GM10266 (cell line): Measurements from ENCODE around the gene TLE1.
"Not testable (repeated sequence)": the region's sequence is repeated elsewhere in the genome, so short reads cannot be mapped to it uniquely, and the experiment has no call there.

Experiments
- DNase-seq: peaks from one replicate; pipeline ENCODE4 v3.0.0; 2012; ENCODE audit errors: extremely low spot score
- CTCF ChIP-seq: IDR thresholded peaks from 2 replicates; pipeline ENCODE4 v1.5.1; 2012; ENCODE audit warnings: mild to moderate bottlenecking, low read depth; ENCODE audit not compliant: control insufficient read depth, insufficient read depth; ENCODE audit errors: missing control alignments

Gene TLE1

GRCh38 chr9:81598123-81598497 is 91.2 kb downstream of the TLE1 start:
- no peak for TF ChIP-seq CTCF
- DNase-seq, result no peak

GRCh38 chr9:81597419-81598122 is 91.8 kb downstream of the TLE1 start:
- no peak for TF ChIP-seq CTCF
- DNase-seq, result no peak

- no peak for DNase-seq
- TF ChIP-seq CTCF, result no peak
Observed at GRCh38 chr9:81596679-81597418, 92.5 kb downstream of the TLE1 start.

- no peak for DNase-seq
- no peak for TF ChIP-seq CTCF
Observed at GRCh38 chr9:81595887-81596543, 93.3 kb downstream of the TLE1 start.

- DNase-seq, result not testable (repeated sequence)
Observed at GRCh38 chr9:81595293-81595692, 94.1 kb downstream of the TLE1 start.

- no peak for TF ChIP-seq CTCF
- no peak for DNase-seq
Observed at GRCh38 chr9:81594415-81594814, 94.9 kb downstream of the TLE1 start.

GRCh38 chr9:81592887-81593266 is 96.5 kb downstream of the TLE1 start:
- TF ChIP-seq CTCF, result no peak
- DNase-seq, result no peak
